H1 (cell line): Measurements from ENCODE around the gene TTC3. TPM values are rescaled to one million over a fixed set of nuclear protein-coding genes. Genes with fewer than 3 reads are reported as not detected.

ENCODE experiments used
- CTCF ChIA-PET: fragments of 300-600 bp; sonication (Branson Sonifier 250); formaldehyde crosslinking; loops from one replicate; lab custom pipeline; 2021; ENCODE audit not compliant: partially characterized antibody; lab: Charles Lee
- POLR2A ChIA-PET: fragments of 300-600 bp; sonication (Branson Sonifier 250); formaldehyde crosslinking; loops from one replicate; lab custom pipeline; 2021; ENCODE audit warnings: inconsistent platforms; ENCODE audit not compliant: partially characterized antibody; lab: Charles Lee
- DNase-seq, 2 experiments: peaks; one replicate each; pipeline versions ENCODE4 v3.0.0 to v3.0.0-alpha.2; 2010 to 2022; ENCODE audit warnings: low spot score in 2 of 2, low read depth in 1 of 2, mixed read lengths in 1 of 2
- FAIRE-seq: peaks from 2 replicates; lab custom pipeline; 2011; peaks lifted over from hg19 to GRCh38; lab: Jason Lieb, UNC
- H2AFZ ChIP-seq: 2 replicates; pipeline ENCODE4 v1.8.1; 2012; ENCODE audit warnings: low read length, inconsistent platforms
- H2AK5ac ChIP-seq: 2 replicates; pipeline ENCODE4 v1.6.1; 2013; ENCODE audit warnings: low read depth, low read length
- H2BK120ac ChIP-seq: replicated peaks from 2 replicates; pipeline ENCODE3; 2013; ENCODE audit warnings: low read depth, low read length, inconsistent platforms
- H2BK12ac ChIP-seq: 2 replicates; pipeline ENCODE4 v1.6.1; 2013; ENCODE audit warnings: low read depth, low read length
- H2BK15ac ChIP-seq: 2 replicates; pipeline ENCODE4 v1.6.1; 2013; ENCODE audit warnings: low read length
- H2BK20ac ChIP-seq: 2 replicates; pipeline ENCODE4 v1.6.1; 2013; ENCODE audit warnings: low read length
- H2BK5ac ChIP-seq: 2 replicates; pipeline ENCODE4 v1.6.1; 2013; ENCODE audit warnings: low read depth, low read length
- H3K14ac ChIP-seq: 2 replicates; pipeline ENCODE4 v1.6.1; 2013; ENCODE audit warnings: inconsistent platforms; ENCODE audit not compliant: insufficient read length
- H3K18ac ChIP-seq: 2 replicates; pipeline ENCODE4 v1.6.1; 2013; ENCODE audit warnings: low read length; ENCODE audit errors: extremely low read depth
- H3K23ac ChIP-seq: 2 replicates; pipeline ENCODE4 v1.6.1; 2013; ENCODE audit warnings: inconsistent platforms; ENCODE audit not compliant: insufficient read length
- H3K23me2 ChIP-seq: 2 replicates; pipeline ENCODE4 v1.6.1; 2013; ENCODE audit warnings: low read depth, low read length
- H3K27ac ChIP-seq: 2 replicates; pipeline ENCODE4 v1.6.1; 2011; ENCODE audit warnings: low read depth, low read length, inconsistent platforms
- H3K27me3 ChIP-seq, 4 experiments: replicated peaks in 1 of 4; 1 replicate in 1 of 4; 2 replicates in 3 of 4; pipeline versions ENCODE4 v1.6.1 to v1.8.1; 2011 to 2013; ENCODE audit warnings: low read length in 3 of 4, mild to moderate bottlenecking in 3 of 4, inconsistent platforms in 2 of 4, mixed read lengths in 2 of 4, moderate library complexity in 1 of 4; ENCODE audit not compliant: control insufficient read depth in 3 of 4, insufficient read depth in 3 of 4; ENCODE audit errors: extremely low read depth in 1 of 4
- H3K36me3 ChIP-seq, 4 experiments: 2 replicates each; pipeline versions ENCODE4 v1.6.1 to v1.8.1; 2011 to 2013; ENCODE audit warnings: mild to moderate bottlenecking in 4 of 4, low read length in 3 of 4, moderate library complexity in 2 of 4, control low read depth in 1 of 4, inconsistent platforms in 1 of 4; ENCODE audit not compliant: insufficient read depth in 4 of 4, control insufficient read depth in 2 of 4
- H3K4ac ChIP-seq: replicated peaks from 2 replicates; pipeline ENCODE3; 2013; ENCODE audit warnings: low read length, low read depth, mixed read lengths, inconsistent platforms; ENCODE audit not compliant: insufficient read length
- H3K4me1 ChIP-seq, 4 experiments: replicated peaks in 1 of 4; 1 replicate in 1 of 4; 2 replicates in 3 of 4; pipeline versions ENCODE4 v1.6.1 to v1.8.1; 2011 to 2013; ENCODE audit warnings: low read length in 3 of 4, inconsistent platforms in 2 of 4, mixed read lengths in 1 of 4; ENCODE audit not compliant: insufficient read depth in 4 of 4, control insufficient read depth in 3 of 4
- H3K4me2 ChIP-seq, 2 experiments: 2 replicates each; pipeline versions ENCODE4 v1.6.1 to v1.8.1; 2011 to 2013; ENCODE audit warnings: low read depth in 2 of 2, low read length in 2 of 2, control low read depth in 1 of 2, inconsistent platforms in 1 of 2, mild to moderate bottlenecking in 1 of 2; ENCODE audit not compliant: insufficient read depth in 1 of 2
- H3K4me3 ChIP-seq, 4 experiments: fragments of 200-600, 300-600 bp in 1 of 4; sonication (generic), shearing (Covaris generic), sonication (Bioruptor Twin) in 1 of 4; 2 replicates each; pipeline versions ENCODE4 v1.5.1 to v1.8.1; 2011 to 2016; ENCODE audit warnings: low read length in 4 of 4, low read depth in 3 of 4, control low read depth in 2 of 4, inconsistent platforms in 2 of 4, mild to moderate bottlenecking in 2 of 4, mixed read lengths in 1 of 4, moderate library complexity in 1 of 4; ENCODE audit not compliant: insufficient read depth in 2 of 4; ENCODE audit errors: extremely low read depth in 1 of 4
- H3K56ac ChIP-seq: replicated peaks from 2 replicates; pipeline ENCODE3; 2013; ENCODE audit warnings: low read depth, mild to moderate bottlenecking, mixed read lengths, low read length, inconsistent platforms; ENCODE audit not compliant: insufficient read length
- H3K79me1 ChIP-seq: 2 replicates; pipeline ENCODE4 v1.6.1; 2013; ENCODE audit warnings: low read depth, low read length, control low read depth
- H3K79me2 ChIP-seq, 2 experiments: 2 replicates each; pipeline versions ENCODE4 v1.6.1 to v1.8.1; 2012 to 2013; ENCODE audit warnings: low read length in 2 of 2, mild to moderate bottlenecking in 2 of 2, inconsistent platforms in 1 of 2; ENCODE audit not compliant: insufficient read depth in 2 of 2, control insufficient read depth in 1 of 2
- H3K9ac ChIP-seq, 4 experiments: replicated peaks in 1 of 4; 1 replicate in 1 of 4; 2 replicates in 3 of 4; pipeline versions ENCODE4 v1.6.1 to v1.8.1; 2011 to 2013; ENCODE audit warnings: low read depth in 3 of 4, low read length in 3 of 4, control low read depth in 2 of 4, mild to moderate bottlenecking in 2 of 4, moderate library complexity in 2 of 4, inconsistent platforms in 1 of 4; ENCODE audit errors: extremely low read depth in 1 of 4
- H3K9me3 ChIP-seq, 2 experiments: 2 replicates each; pipeline versions ENCODE4 v1.6.1 to v1.8.1; 2012 to 2013; ENCODE audit warnings: mild to moderate bottlenecking in 2 of 2, moderate library complexity in 2 of 2, control low read depth in 1 of 2, inconsistent platforms in 1 of 2, low read depth in 1 of 2, low read length in 1 of 2, mixed read lengths in 1 of 2; ENCODE audit not compliant: insufficient read depth in 2 of 2
- H4K20me1 ChIP-seq, 2 experiments: replicated peaks in 1 of 2; 2 replicates each; pipeline versions ENCODE3 to v1.8.1; 2011 to 2013; ENCODE audit warnings: inconsistent platforms in 2 of 2, low read length in 2 of 2, mild to moderate bottlenecking in 1 of 2; ENCODE audit not compliant: insufficient read depth in 2 of 2, control insufficient read depth in 1 of 2
- H4K5ac ChIP-seq: 2 replicates; pipeline ENCODE4 v1.6.1; 2013; ENCODE audit warnings: low read length, low read depth, mixed read lengths, inconsistent platforms; ENCODE audit not compliant: insufficient read length
- H4K8ac ChIP-seq: 2 replicates; pipeline ENCODE4 v1.8.0; 2013; ENCODE audit warnings: mild to moderate bottlenecking, moderate library complexity, low read length, inconsistent platforms; ENCODE audit not compliant: insufficient read depth; ENCODE audit errors: extremely low read depth
- H4K91ac ChIP-seq: replicated peaks from 2 replicates; pipeline ENCODE3; 2013; ENCODE audit warnings: low read length, mixed read lengths, inconsistent platforms; ENCODE audit not compliant: insufficient read length
- WGBS, 2 experiments: shearing (Covaris generic) in 1 of 2; methylation state at CpG; one replicate each; pipeline versions ENCODE4 v1.1.6 to v1.1.7; 2013 to 2015; ENCODE audit warnings: low lambda C conversion rate in 2 of 2, mixed read lengths in 2 of 2, inconsistent platforms in 1 of 2, low coverage in 1 of 2, missing lambda C conversion rate in 1 of 2; ENCODE audit not compliant: insufficient replicate concordance in 2 of 2, insufficient coverage in 1 of 2, insufficient read length in 1 of 2; ENCODE audit errors: extremely low coverage in 1 of 2, missing lambda C conversion rate in 1 of 2; 5-methylcytosine and 5-hydroxymethylcytosine counted together
- polyA plus RNA-seq, 7 experiments: library from polyadenylated mRNA; depleted of rRNA in 3 of 7; stranded (reverse) in 5 of 7; unstranded in 2 of 7; fragments of >200 nt in 5 of 7; fragments of 200-250 nt in 2 of 7; gene quantifications; 1 replicate in 5 of 7; 2 replicates in 1 of 7; 4 replicates in 1 of 7; pipeline versions ENCODE4 v1.2.1 to v1.2.3, GENCODE V29; 2011 to 2013; ENCODE audit warnings: missing spikeins in 2 of 7, mixed read lengths in 2 of 7
- total RNA-seq: library from RNA; stranded (reverse); fragmentation: NEBNext Ultra II Directional; extraction: Animal tissue kit (Norgen Biotek cat#: 25700); gene quantifications from 2 replicates; pipeline ENCODE4 v1.2.1, GENCODE V29; 2021

The TTC3 gene
- total and polyA plus RNA-seq, 2 of the 8 experiments (the other 6 are each of a cell fraction or from before 2014, with no cell fraction given) = 11.0 to 36.2 TPM

DNA sequence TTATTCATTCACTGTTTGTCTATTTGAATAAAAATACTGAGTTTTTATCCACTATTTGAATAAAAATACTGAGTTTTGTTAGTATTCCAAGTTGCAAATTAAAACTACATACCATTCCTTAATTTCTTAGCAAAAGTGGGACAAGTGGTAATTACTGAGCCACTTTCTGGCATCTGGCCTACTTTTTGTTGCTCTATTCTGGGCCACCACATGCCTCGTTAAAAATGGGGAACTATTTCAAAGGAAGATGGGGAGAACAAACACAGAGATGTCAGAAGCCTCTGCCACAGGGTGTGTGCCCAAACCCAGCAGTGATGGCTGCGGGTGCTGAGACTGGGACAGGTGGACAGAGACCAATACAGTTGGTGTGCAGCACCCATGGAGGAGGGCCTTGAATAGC, 14.8 kb upstream of the TTC3 start:
- H2BK120ac ChIP-seq = no peak overlapping the region
- H3K9me3 ChIP-seq = peaks cover 0 to 3% of the 10 kb centered on the region in 2 experiments; a peak in 1 of 4 replicates
- H3K79me1 ChIP-seq = no peaks in the 10 kb centered on the region
- H2BK5ac ChIP-seq = no peak overlapping the region
- H3K4me2 ChIP-seq = no peak overlapping the region
- H4K20me1 ChIP-seq = no peaks in the 10 kb centered on the region
- no peak overlapping the region for H3K56ac ChIP-seq
- FAIRE-seq (no peak), DNase-seq (no peak)
- H3K27ac ChIP-seq = no peak overlapping the region
- no peak overlapping the region for H3K23ac ChIP-seq
- H2BK15ac ChIP-seq = no peak overlapping the region
- H2AFZ ChIP-seq = no peak overlapping the region
- H3K4me1 ChIP-seq = peaks cover 5 to 13% (median 9%) of the 10 kb centered on the region in 4 experiments
- H3K23me2 ChIP-seq = no peaks in the 10 kb centered on the region
- H3K4me3 ChIP-seq = no peak overlapping the region
- POLR2A ChIA-PET = no interaction called here
- no peaks in the 10 kb centered on the region for H3K27me3 ChIP-seq
- H3K18ac ChIP-seq = no peak overlapping the region
- no peak overlapping the region; the same call in 1 of the 2 replicates for H2BK12ac ChIP-seq
- no peak overlapping the region for H3K14ac ChIP-seq
- no peak overlapping the region; the same call in 1 of the 2 replicates for H2AK5ac ChIP-seq
- H2BK20ac ChIP-seq = no peak overlapping the region
- H3K4ac ChIP-seq = no peak overlapping the region
- no peak overlapping the region for H4K5ac ChIP-seq
- H4K8ac ChIP-seq = no peak overlapping the region
- 75% methylated on average over 2 of the region's 2 CpGs; no CpG with 5 or more reads in 1 of the 2 experiments for WGBS, 2 experiments
- H3K9ac ChIP-seq = no peak overlapping the region
- CTCF ChIA-PET = interaction anchor here (0.6 to 2.6 kb wide), 3 partner anchors 9 to 85 kb away, joined by 3 to 7 read pairs (median 4); no protein-coding TSS in a partner anchor
- no peak overlapping the region for H4K91ac ChIP-seq
- H3K79me2 ChIP-seq = no peaks in the 10 kb centered on the region
- H3K36me3 ChIP-seq = no peaks in the 10 kb centered on the region
